OCI-LY7 (cell line): Measurements from ENCODE around the gene GLRA1. TPM values are rescaled to one million over a fixed set of nuclear protein-coding genes. Genes with fewer than 3 reads are reported as not detected.

ENCODE experiments used
- BruUV-seq: library from RNA; stranded (reverse); fragments of 400-500 nt; replicated peaks from 2 replicates; lab custom pipeline; 2021; lab: Mats Ljungman, UMichigan
- CTCF ChIA-PET: fragments of 300-600 bp; sonication (Branson Sonifier 250); formaldehyde crosslinking; loops from one replicate; lab custom pipeline; 2022; ENCODE audit warnings: antibody characterized with exemption; ENCODE audit not compliant: unreplicated experiment; lab: Charles Lee
- POLR2A ChIA-PET: fragments of 300-600 bp; sonication (Branson Sonifier 250); formaldehyde crosslinking; loops from one replicate; lab custom pipeline; 2022; ENCODE audit warnings: antibody characterized with exemption; lab: Charles Lee
- DNase-seq: peaks from one replicate; pipeline ENCODE4 v3.0.0-alpha.2; 2015; ENCODE audit warnings: low spot score
- H2AFZ ChIP-seq: fragments of 200-600 bp; sonication (generic), shearing (Covaris generic); 2 replicates; pipeline ENCODE4 v1.6.1; 2014; ENCODE audit warnings: mild to moderate bottlenecking, antibody characterized with exemption, low read length, moderate library complexity
- H3K27ac ChIP-seq: fragments of 200-600 bp; sonication (generic); 2 replicates; pipeline ENCODE4 v1.5.1; 2014; ENCODE audit warnings: mixed run types, low read depth, mild to moderate bottlenecking, moderate library complexity, low read length, inconsistent platforms; ENCODE audit not compliant: poor library complexity, severe bottlenecking
- H3K36me3 ChIP-seq: fragments of 200-600 bp; sonication (generic); 2 replicates; pipeline ENCODE4 v1.6.1; 2014; ENCODE audit warnings: mild to moderate bottlenecking, antibody characterized with exemption, low read length, moderate library complexity, mixed read lengths; ENCODE audit not compliant: insufficient read depth
- H3K4me1 ChIP-seq: fragments of 200-600 bp; sonication (generic); 2 replicates; pipeline ENCODE4 v1.5.1; 2014; ENCODE audit warnings: mild to moderate bottlenecking, low read length; ENCODE audit not compliant: insufficient read depth, poor library complexity, severe bottlenecking
- H3K4me2 ChIP-seq: fragments of 200-600 bp; sonication (generic); 2 replicates; pipeline ENCODE4 v1.6.1; 2014; ENCODE audit warnings: mild to moderate bottlenecking, low read length
- H3K4me3 ChIP-seq: fragments of 200-600 bp; sonication (generic); 2 replicates; pipeline ENCODE4 v1.5.1; 2014; ENCODE audit warnings: mild to moderate bottlenecking, low read depth, low read length; ENCODE audit not compliant: poor library complexity, severe bottlenecking
- H3K79me2 ChIP-seq: fragments of 200-600 bp; sonication (generic); 2 replicates; pipeline ENCODE4 v1.6.1; 2016; ENCODE audit warnings: low read depth, mild to moderate bottlenecking, low read length, moderate library complexity, mixed read lengths; ENCODE audit not compliant: insufficient read depth
- H3K9me2 ChIP-seq: fragments of 200-600 bp; sonication (generic); 2 replicates; pipeline ENCODE4 v1.6.1; 2016; ENCODE audit warnings: mild to moderate bottlenecking, low read length, mixed read lengths; ENCODE audit not compliant: insufficient read depth
- H3K9me3 ChIP-seq: fragments of 200-600 bp; sonication (generic); 2 replicates; pipeline ENCODE4 v1.6.1; 2014; ENCODE audit warnings: mild to moderate bottlenecking, mixed run types, low read length, mixed read lengths
- H4K20me1 ChIP-seq: fragments of 200-600 bp; sonication (generic); 2 replicates; pipeline ENCODE4 v1.6.1; 2014; ENCODE audit warnings: mild to moderate bottlenecking, antibody characterized with exemption, low read length, moderate library complexity, mixed read lengths; ENCODE audit not compliant: insufficient read depth
- CTCF ChIP-seq: fragments of 200-600 bp; sonication (generic); conservative IDR thresholded peaks from 2 replicates; pipeline ENCODE4 v1.5.1; 2014; ENCODE audit warnings: mild to moderate bottlenecking, antibody characterized with exemption, low read length, moderate library complexity, mixed read lengths
- EZH2phosphoT487 ChIP-seq: fragments of 200-600 bp; sonication (generic); IDR thresholded peaks from 2 replicates; pipeline ENCODE4 v1.6.1; 2018; ENCODE audit warnings: low read depth, borderline replicate concordance, mild to moderate bottlenecking, mixed run types, antibody characterized with exemption, low read length, moderate library complexity, mixed read lengths
- intact Hi-C: fragments of 100-400 bp; cut with micrococcal nuclease; formaldehyde crosslinking; loops from one replicate; pipeline ENCODE4 v1.10.0; 2022; ENCODE audit not compliant: unreplicated experiment
- total RNA-seq, 2 experiments: library from RNA; depleted of rRNA in 1 of 2; stranded (reverse); fragments of >200 nt in 1 of 2; shearing (Covaris generic) in 1 of 2; gene quantifications; 2 replicates each; pipeline ENCODE4 v1.2.3, GENCODE V29; 2014 to 2022

Gene GLRA1
- total RNA-seq, 2 experiments from 2014 or later = not detected

GRCh38 chr5:151901611-151902010 lies 23.0 kb downstream of the GLRA1 start:
- BruUV-seq = no TSS peak
- H3K36me3 ChIP-seq = no peaks in the 10 kb centered on the region
- ChIA-PET POLR2A (interaction anchor here (0.7 kb wide), 1 partner anchor 1103 kb away, joined by 4 read pairs; no protein-coding TSS in a partner anchor), CTCF (no interaction called here)
- H3K4me2 ChIP-seq = no peak overlapping the region
- no peak overlapping the region for H2AFZ ChIP-seq
- no peak overlapping the region for H3K4me3 ChIP-seq
- H4K20me1 ChIP-seq = no peaks in the 10 kb centered on the region
- H3K27ac ChIP-seq = no peak overlapping the region
- intact Hi-C loops = no loop called here
- H3K79me2 ChIP-seq = no peaks in the 10 kb centered on the region
- no peaks in the 10 kb centered on the region for H3K9me3 ChIP-seq
- no peaks in the 10 kb centered on the region for H3K4me1 ChIP-seq
- DNase-seq = no peak
- H3K9me2 ChIP-seq = no peaks in the 10 kb centered on the region
- TF ChIP-seq CTCF (no peak), EZH2phosphoT487 (no peak)

- DNase-seq = no peak
- Histone ChIP-seq H3K4me1 (no peaks in the 10 kb centered on the region), H2AFZ (no peak overlapping the region), H3K4me3 (no peak overlapping the region), H3K27ac (no peak overlapping the region), H3K4me2 (no peak overlapping the region), H3K79me2 (no peaks in the 10 kb centered on the region), H3K9me3 (no peaks in the 10 kb centered on the region), H3K36me3 (no peaks in the 10 kb centered on the region), H3K9me2 (no peaks in the 10 kb centered on the region), H4K20me1 (no peaks in the 10 kb centered on the region)
- intact Hi-C loops = no loop called here
- POLR2A ChIA-PET = interaction anchor here (0.7 kb wide), 1 partner anchor 1104 kb away, joined by 4 read pairs; no protein-coding TSS in a partner anchor
- no peak for TF ChIP-seq CTCF
- TF ChIP-seq EZH2phosphoT487 = no peak
- no TSS peak for BruUV-seq
- CTCF ChIA-PET = no interaction called here
Measured at GRCh38 chr5:151900891-151901290, 23.8 kb downstream of the GLRA1 start.

- Histone ChIP-seq H2AFZ (no peak overlapping the region), H4K20me1 (no peaks in the 10 kb centered on the region), H3K79me2 (no peaks in the 10 kb centered on the region), H3K4me2 (no peak overlapping the region), H3K4me3 (no peak overlapping the region), H3K27ac (no peak overlapping the region), H3K9me3 (no peaks in the 10 kb centered on the region), H3K36me3 (no peaks in the 10 kb centered on the region), H3K4me1 (no peaks in the 10 kb centered on the region), H3K9me2 (no peaks in the 10 kb centered on the region)
- no peak for TF ChIP-seq CTCF
- TF ChIP-seq EZH2phosphoT487 = no peak
- intact Hi-C loops = no loop called here
- POLR2A ChIA-PET = no interaction called here
- BruUV-seq = no TSS peak
- no peak for DNase-seq
- CTCF ChIA-PET = no interaction called here
Measured at GRCh38 chr5:151899399-151899798, 25.3 kb downstream of the GLRA1 start.
